Breast epithelium (tissue), 4 donors: ENCODE results near the gene MAGI3. TPM values are rescaled to one million over a fixed set of nuclear protein-coding genes. Genes with fewer than 3 reads are reported as not detected.
"Not testable (repeated sequence)": the region's sequence is repeated elsewhere in the genome, so short reads cannot be mapped to it uniquely, and the experiment has no call there.

ENCODE experiments used
- DNase-seq, 2 donors: peaks; one replicate each; pipeline ENCODE4 v3.0.0-alpha.2; 2019; ENCODE audit warnings: low spot score in 2 of 2
- H3K27ac ChIP-seq, 2 donors: fragments of 200-600 bp; sonication (generic) in 1 of 2; one replicate each; pipeline ENCODE4 v1.5.1; 2016 to 2019; ENCODE audit warnings: mild to moderate bottlenecking in 1 of 2
- H3K27me3 ChIP-seq, 2 donors: fragments of 200-600 bp; sonication (generic) in 1 of 2; one replicate each; pipeline versions ENCODE4 v1.5.1 to v1.6.0; 2017 to 2019; ENCODE audit warnings: control low read depth in 1 of 2, mild to moderate bottlenecking in 1 of 2
- H3K36me3 ChIP-seq: fragments of 200-600 bp; one replicate; pipeline ENCODE4 v1.5.1; 2019
- H3K4me1 ChIP-seq, 2 donors: fragments of 200-600 bp; sonication (generic); one replicate each; pipeline ENCODE4 v1.5.1; 2016 to 2019; ENCODE audit warnings: control low read depth in 1 of 2
- H3K4me3 ChIP-seq, 3 donors: fragments of 200-600 bp; sonication (generic); 1 replicate in 2 of 3; 2 replicates in 1 of 3; pipeline ENCODE4 v1.5.1; 2016 to 2019; ENCODE audit warnings: mild to moderate bottlenecking in 3 of 3, moderate library complexity in 2 of 3
- H3K9me3 ChIP-seq, 2 donors: fragments of 200-600 bp; sonication (generic) in 1 of 2; one replicate each; pipeline ENCODE4 v1.5.1; 2016 to 2019; ENCODE audit warnings: control low read depth in 1 of 2
- POLR2A ChIP-seq: fragments of 450-650 bp; IDR thresholded peaks from one replicate; pipeline ENCODE4 v1.6.1; 2016; ENCODE audit warnings: antibody characterized with exemption, mild to moderate bottlenecking, moderate library complexity
- POLR2AphosphoS5 ChIP-seq, 3 donors: sonication (generic); formaldehyde crosslinking; IDR thresholded peaks; one replicate each; pipeline ENCODE4 v1.6.1; 2017; ENCODE audit warnings: antibody characterized with exemption in 3 of 3
- intact Hi-C: fragments of 100-400 bp; cut with DNase I; formaldehyde crosslinking; loops from one replicate; pipeline ENCODE4 v1.15.1; 2023; ENCODE audit warnings: low total_unique reads
- total RNA-seq, 3 donors: library from RNA; depleted of rRNA; stranded (reverse); fragments of >200 nt; gene quantifications; one replicate each; pipeline ENCODE4 v1.1.0, GENCODE V29; 2016
- TF ChIP-seq, protein P1 (sequence below), 3 donors: fragments of 450-650 bp; IDR thresholded peaks; one replicate each; pipeline ENCODE4 v1.5.1; 2016 to 2017; ENCODE audit warnings: antibody characterized with exemption in 3 of 3, mild to moderate bottlenecking in 3 of 3, moderate library complexity in 3 of 3

Gene MAGI3
- total RNA-seq, 3 donors from 2014 or later = 14.9 to 66.9 (median 33.4) TPM

DNA sequence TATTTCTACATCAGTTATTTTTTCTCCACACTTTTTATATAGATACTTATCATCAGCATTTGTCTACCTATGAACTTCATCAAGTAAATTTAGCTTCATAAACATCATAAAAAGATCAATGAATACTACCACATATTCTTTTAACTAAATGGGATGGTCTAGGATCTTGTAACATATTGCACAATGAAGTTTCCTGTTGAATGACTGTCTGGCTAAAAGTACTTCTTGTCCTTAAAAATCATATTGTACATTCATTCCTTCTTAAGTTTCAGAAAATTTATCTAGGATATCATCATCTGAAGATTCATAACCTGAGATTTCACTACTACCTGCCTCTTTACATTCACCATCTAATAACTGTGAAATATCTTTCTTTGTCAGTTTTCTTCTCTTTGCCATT lies 69.0 kb downstream of the MAGI3 start:
- Histone ChIP-seq H3K36me3 (no peaks in the 10 kb centered on the region), H3K9me3 (no peaks in the 10 kb centered on the region), H3K27ac (no peak overlapping the region), H3K27me3 (no peaks in the 10 kb centered on the region), H3K4me1 (no peaks in the 10 kb centered on the region), H3K4me3 (no peak overlapping the region)
- TF ChIP-seq, protein P1, sequence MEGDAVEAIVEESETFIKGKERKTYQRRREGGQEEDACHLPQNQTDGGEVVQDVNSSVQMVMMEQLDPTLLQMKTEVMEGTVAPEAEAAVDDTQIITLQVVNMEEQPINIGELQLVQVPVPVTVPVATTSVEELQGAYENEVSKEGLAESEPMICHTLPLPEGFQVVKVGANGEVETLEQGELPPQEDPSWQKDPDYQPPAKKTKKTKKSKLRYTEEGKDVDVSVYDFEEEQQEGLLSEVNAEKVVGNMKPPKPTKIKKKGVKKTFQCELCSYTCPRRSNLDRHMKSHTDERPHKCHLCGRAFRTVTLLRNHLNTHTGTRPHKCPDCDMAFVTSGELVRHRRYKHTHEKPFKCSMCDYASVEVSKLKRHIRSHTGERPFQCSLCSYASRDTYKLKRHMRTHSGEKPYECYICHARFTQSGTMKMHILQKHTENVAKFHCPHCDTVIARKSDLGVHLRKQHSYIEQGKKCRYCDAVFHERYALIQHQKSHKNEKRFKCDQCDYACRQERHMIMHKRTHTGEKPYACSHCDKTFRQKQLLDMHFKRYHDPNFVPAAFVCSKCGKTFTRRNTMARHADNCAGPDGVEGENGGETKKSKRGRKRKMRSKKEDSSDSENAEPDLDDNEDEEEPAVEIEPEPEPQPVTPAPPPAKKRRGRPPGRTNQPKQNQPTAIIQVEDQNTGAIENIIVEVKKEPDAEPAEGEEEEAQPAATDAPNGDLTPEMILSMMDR (IDR thresholded peaks at IDR 0.05) = no peak
- TF ChIP-seq POLR2AphosphoS5 (IDR thresholded peaks at IDR 0.05) (no peak), POLR2A (no peak)
- no peak for DNase-seq
- intact Hi-C loops = no loop called here

DNA sequence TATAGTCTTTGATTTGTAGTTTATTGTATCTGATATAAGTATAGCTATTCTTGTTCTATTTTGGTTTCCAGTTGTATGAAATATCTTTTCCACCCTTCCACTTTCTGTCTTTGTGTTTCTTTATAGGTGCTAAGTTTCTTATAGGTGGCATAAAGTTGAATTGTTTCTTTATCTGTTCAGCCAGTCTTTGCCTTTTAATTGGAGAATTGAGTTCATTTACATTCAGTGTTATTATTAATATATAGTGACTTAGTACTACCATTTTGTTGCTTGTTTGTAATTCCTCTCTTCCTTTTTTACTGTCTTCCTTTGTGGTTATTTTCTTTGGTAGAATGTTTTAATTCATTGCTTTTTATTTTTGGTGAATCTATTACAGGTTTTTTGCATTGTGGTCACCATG lies 77.7 kb downstream of the MAGI3 start:
- Histone ChIP-seq H3K9me3 (peaks cover 10 to 52% of the 10 kb centered on the region in 2 donors), H3K4me1 (no peaks in the 10 kb centered on the region), H3K27ac (no peak overlapping the region), H3K27me3 (no peaks in the 10 kb centered on the region), H3K36me3 (no peaks in the 10 kb centered on the region), H3K4me3 (no peak overlapping the region)
- no peak for DNase-seq
- TF ChIP-seq POLR2AphosphoS5 (IDR thresholded peaks at IDR 0.05) (no peak), POLR2A (no peak)
- TF ChIP-seq, protein P1 (IDR thresholded peaks at IDR 0.05) = no peak
- intact Hi-C loops = no loop called here

DNA sequence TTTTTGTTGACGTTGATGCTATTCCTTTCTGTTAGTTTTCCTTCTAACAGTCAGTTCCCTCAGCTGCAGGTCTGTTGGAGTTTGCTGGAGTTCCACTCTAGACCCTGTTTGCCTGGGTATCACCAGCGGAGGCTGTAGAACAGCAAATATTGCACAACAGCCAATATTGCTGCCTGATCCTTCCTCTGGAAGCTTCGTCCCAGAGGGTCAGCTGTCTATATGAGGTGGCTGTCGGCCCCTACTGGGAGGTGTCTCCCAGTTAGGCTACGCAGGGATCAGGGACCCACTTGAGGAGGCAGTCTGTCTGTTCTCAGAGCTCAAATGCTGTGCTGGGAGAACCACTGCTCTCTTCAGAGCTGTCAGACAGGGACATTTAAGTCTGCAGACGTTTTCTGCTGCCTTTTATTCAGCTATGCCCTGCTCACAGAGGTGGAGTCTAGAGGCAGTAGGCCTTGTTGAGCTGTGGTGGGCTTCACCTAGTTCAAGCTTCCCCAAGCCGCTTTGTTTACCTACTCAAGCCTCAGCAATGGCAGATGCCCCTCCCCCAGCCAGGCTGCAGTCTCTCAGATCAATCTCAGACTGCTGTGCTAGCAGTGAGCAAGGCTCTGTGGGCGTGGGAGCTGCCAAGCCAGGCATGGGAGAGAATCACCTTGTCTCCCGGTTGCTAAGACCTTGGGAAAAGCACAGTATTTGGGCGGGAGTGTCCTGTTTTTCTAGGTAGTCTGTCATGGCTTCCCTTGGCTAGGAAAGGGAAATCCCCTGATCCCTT lies 88.3 kb downstream of the MAGI3 start:
- H3K27me3 ChIP-seq, H3K27ac ChIP-seq, H3K4me1 ChIP-seq, DNase-seq, H3K4me3 ChIP-seq, intact Hi-C loops, H3K36me3 ChIP-seq: not testable (repeated sequence)
- H3K9me3 ChIP-seq = peaks cover 27 to 49% of the 10 kb centered on the region in 2 donors

DNA sequence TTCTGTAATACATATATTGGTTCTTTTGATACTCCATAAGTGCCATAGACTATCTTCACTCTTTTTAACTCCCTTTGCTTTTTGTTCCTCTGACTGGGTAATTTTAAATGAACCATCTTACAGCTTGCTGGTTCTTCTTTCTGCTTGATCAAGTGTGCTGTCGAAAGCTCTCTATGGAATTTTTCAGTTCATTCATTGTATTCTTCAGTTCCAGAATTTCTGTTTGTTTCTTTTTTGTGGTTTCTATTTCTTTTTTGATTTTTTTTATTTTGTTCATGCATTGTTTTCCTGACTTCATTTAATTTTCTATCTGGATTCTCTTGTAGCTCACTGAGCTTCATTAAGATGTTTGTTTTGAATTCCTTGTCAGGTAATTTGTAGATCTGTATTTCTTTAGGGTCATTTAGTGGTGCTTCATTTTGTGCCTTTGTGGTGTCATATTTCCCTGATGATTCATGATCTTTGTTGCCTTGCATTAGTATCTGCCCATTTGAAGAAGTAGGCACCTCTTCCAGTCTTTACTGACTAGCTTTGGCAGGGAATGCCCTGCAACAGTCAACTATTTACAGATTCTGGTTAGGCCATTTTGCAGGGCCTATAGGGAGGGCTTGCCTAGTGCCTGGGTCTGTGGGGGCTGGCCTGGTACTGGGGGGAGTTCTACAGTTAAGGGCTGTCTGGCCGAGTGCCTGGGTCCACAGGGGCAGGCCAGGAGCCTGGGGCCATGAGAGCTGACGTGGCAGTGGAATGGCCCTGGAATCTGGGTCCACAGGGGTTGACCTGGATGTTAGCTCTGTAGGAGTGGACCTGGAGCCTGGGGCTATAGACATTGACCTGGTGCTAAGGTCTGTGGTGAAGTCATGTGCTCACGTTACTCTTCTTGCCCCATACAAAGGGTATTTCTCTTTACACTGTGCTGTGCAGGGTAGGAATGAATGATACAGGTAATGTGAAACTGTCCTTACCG lies 89.7 kb downstream of the MAGI3 start:
- Histone ChIP-seq H3K36me3 (no peaks in the 10 kb centered on the region), H3K27me3 (no peaks in the 10 kb centered on the region), H3K4me3 (no peak overlapping the region), H3K9me3 (peaks cover 27 to 38% of the 10 kb centered on the region in 2 donors), H3K27ac (no peak overlapping the region), H3K4me1 (no peaks in the 10 kb centered on the region)
- DNase-seq = no peak
- no peak for TF ChIP-seq POLR2AphosphoS5 (IDR thresholded peaks at IDR 0.05)
- TF ChIP-seq, protein P1 (IDR thresholded peaks at IDR 0.05) = no peak
- TF ChIP-seq POLR2A = no peak
- intact Hi-C loops = no loop called here

DNA sequence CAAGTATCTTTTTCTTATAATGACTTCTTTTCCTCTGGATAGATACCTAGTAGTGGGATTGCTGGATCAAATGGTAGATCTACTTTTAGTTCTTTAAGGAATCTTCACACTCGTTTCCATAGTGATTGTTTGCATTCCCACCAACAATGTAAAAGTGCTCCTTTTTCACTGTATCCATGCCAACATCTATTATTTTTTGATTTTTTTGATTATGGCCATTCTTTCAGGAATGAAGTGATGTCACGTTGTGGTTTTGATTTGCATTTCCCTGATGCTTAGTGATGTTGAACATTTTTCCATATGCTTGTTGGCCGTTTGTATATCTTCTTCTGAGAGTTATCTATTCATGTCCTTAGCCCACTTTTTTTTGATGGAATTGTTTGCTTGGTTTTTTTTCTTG lies 94.8 kb downstream of the MAGI3 start:
- H3K27ac ChIP-seq, H3K27me3 ChIP-seq, intact Hi-C loops, H3K36me3 ChIP-seq, H3K4me3 ChIP-seq, H3K4me1 ChIP-seq, DNase-seq: not testable (repeated sequence)
- peaks cover 8 to 21% of the 10 kb centered on the region in 2 donors for H3K9me3 ChIP-seq
